ENCODE measurements around the gene TFPT. TPM values are rescaled to one million over a fixed set of nuclear protein-coding genes. Genes with fewer than 3 reads are reported as not detected.

Gene TFPT
- total RNA-seq, 2 donors from 2014 or later: 15.9 to 17.2 TPM

DNA sequence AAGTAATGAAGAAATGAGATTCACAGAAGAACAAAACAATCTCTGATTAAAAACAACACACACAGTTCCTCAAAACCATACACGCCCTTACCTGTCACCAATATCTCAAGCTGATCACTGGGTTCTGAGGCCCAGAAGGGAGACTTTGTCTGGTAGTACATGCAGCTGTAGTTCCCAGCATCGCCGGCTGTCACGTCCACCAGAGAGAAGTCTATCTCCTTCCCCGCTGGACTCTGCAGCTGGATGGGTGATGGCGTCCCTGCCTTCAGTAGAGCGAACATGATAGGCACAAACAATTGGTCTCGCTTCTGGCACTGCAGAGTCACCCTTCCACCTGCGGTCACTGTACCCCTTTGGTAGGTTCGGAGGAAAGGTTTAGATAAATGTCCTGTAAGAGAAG lies 41.6 kb downstream of the TFPT start:
- Histone ChIP-seq H3K27me3 (no peaks in the 10 kb centered on the region), H3K9ac (ENCODE audit: low read depth in 2 of 2, low read length in 2 of 2) (no peak overlapping the region), H3K27ac (no peak overlapping the region), H3K36me3 (no peaks in the 10 kb centered on the region), H3K4me3 (no peak overlapping the region), H3K9me3 (no peaks in the 10 kb centered on the region), H3K4me1 (no peaks in the 10 kb centered on the region)
- TF ChIP-seq, protein P1, sequence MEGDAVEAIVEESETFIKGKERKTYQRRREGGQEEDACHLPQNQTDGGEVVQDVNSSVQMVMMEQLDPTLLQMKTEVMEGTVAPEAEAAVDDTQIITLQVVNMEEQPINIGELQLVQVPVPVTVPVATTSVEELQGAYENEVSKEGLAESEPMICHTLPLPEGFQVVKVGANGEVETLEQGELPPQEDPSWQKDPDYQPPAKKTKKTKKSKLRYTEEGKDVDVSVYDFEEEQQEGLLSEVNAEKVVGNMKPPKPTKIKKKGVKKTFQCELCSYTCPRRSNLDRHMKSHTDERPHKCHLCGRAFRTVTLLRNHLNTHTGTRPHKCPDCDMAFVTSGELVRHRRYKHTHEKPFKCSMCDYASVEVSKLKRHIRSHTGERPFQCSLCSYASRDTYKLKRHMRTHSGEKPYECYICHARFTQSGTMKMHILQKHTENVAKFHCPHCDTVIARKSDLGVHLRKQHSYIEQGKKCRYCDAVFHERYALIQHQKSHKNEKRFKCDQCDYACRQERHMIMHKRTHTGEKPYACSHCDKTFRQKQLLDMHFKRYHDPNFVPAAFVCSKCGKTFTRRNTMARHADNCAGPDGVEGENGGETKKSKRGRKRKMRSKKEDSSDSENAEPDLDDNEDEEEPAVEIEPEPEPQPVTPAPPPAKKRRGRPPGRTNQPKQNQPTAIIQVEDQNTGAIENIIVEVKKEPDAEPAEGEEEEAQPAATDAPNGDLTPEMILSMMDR (IDR thresholded peaks at IDR 0.05): no peak
- intact Hi-C loops (cut with DNase I): no loop called here
- DNase-seq: no peak

DNA sequence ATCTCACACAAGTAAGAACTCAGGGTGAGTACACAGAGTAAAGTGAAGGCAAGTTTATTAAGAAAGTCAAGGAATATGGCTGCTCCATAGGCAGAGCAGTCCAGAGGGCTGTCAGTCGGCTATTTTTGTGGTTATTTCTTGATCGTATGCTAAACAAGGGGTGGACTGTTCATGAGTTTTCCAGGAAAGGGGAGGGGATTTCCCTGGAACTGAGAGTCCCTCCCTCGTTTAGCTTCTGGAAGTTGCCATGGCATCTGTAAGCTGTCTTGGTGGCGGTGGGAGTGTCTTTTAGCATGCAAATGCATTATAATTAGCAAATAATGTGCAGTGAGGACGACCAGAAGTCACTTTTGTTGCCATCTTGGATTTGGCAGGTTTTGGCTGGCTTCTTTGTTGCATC lies 46.0 kb downstream of the TFPT start:
- TF ChIP-seq, protein P1 (IDR thresholded peaks at IDR 0.05): no peak
- Histone ChIP-seq H3K4me1 (no peaks in the 10 kb centered on the region), H3K9me3 (no peaks in the 10 kb centered on the region), H3K36me3 (no peaks in the 10 kb centered on the region), H3K4me3 (no peak overlapping the region), H3K9ac (ENCODE audit: low read depth in 2 of 2, low read length in 2 of 2) (no peak overlapping the region), H3K27me3 (no peaks in the 10 kb centered on the region), H3K27ac (no peak overlapping the region)
- intact Hi-C loops (cut with DNase I): no loop called here
- DNase-seq: no peak

DNA sequence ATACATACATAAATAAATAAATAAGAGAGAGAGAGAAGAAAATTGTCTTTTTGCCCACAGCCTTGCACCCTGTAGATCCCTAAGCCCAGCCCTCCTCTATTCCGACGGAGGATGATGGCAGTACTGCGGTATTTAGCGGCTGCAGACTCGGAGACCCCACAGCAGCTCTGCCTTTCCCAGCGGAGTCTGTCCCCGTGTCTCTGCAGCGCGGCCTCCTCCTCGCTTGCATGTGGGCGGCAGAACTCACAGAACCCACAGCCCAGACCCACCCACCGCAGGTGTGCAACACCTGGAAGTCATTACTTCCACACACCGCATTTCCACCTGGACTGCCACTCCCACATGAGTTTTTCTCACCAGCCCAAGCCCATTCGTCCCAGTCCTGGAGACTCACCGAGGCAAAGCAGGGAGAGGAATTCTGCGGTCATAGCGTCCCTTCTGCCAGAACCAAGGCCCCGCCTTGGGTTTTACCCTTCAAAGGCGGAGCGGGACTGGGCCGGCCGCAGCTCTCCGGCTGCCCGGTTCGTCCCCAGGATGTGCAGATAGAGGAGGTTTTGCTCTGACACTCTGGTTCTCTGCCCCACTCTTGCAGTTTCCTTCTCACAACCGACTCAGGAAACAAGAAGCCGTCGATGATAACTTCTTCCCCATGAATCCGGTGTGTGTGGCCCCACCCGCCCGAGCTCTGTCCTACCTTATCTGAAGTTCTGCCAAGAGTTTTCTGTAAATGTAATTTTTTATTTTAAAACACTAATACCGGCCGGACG lies 51.9 kb downstream of the TFPT start, which contains the start of gene VSTM1:
TSS of gene VSTM1 (minus strand) at position 548 of the 767 bp plus-strand sequence. CDS start at position 428, 120 bp downstream.
- Histone ChIP-seq H3K36me3 (no peaks in the 10 kb centered on the region), H3K9me3 (no peaks in the 10 kb centered on the region), H3K27ac (no peak within 1 kb of the TSS), H3K4me3 (no peak within 1 kb of the TSS), H3K9ac (ENCODE audit: low read depth in 2 of 2, low read length in 2 of 2) (no peak within 1 kb of the TSS), H3K27me3 (no peaks in the 10 kb centered on the region), H3K4me1 (no peaks in the 10 kb centered on the region)
- TF ChIP-seq, protein P1 (IDR thresholded peaks at IDR 0.05): no peak
- intact Hi-C loops (cut with DNase I): no loop called here
- no peak for DNase-seq

DNA sequence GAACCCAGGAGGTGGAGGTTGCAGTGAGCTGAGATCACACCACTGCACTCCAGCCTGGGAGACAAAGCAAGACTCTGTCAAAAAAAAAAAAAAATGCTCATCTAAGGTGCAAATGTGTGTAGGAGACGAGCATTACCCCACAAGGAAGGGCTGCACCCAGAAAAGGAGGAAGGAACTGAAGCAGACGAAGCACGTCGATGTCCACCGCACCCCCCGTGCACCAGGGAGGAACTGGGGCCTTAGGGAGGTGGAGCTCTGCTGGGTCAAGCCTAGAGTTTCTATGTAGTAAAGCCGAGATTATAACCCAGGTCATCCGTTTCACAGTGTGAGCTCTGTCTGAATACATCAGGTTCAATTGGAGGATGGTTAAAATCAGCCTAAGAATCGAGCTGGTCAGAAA lies 52.8 kb downstream of the TFPT start:
- TF ChIP-seq, protein P1 (IDR thresholded peaks at IDR 0.05): no peak
- Histone ChIP-seq H3K4me3 (no peak overlapping the region), H3K4me1 (no peaks in the 10 kb centered on the region), H3K27me3 (no peaks in the 10 kb centered on the region), H3K9ac (ENCODE audit: low read depth in 2 of 2, low read length in 2 of 2) (no peak overlapping the region), H3K36me3 (no peaks in the 10 kb centered on the region), H3K27ac (no peak overlapping the region), H3K9me3 (no peaks in the 10 kb centered on the region)
- intact Hi-C loops (cut with DNase I): no loop called here
- no peak for DNase-seq

Other genes starting within 250 kb of the TFPT start
- 100 to 1,000 TPM in 1 of 2 donors, 10 to 100 TPM in 1; 80.5 to 110 TPM for gene MYADM, start 247.8 kb downstream of the TFPT start, total RNA-seq
- gene PRKCG, start 233.5 kb downstream of the TFPT start, total RNA-seq: under 1 TPM; 0.08 to 0.22 TPM
- under 1 TPM in 1 of 2 donors, not detected in 1; 0.16 TPM for gene CACNG7, start 206.4 kb downstream of the TFPT start, total RNA-seq
- under 1 TPM; 0.02 to 0.03 TPM for gene CACNG8, start 152.7 kb downstream of the TFPT start, total RNA-seq
- not detected for gene CACNG6, start 124.0 kb downstream of the TFPT start, total RNA-seq
- not detected for gene VSTM1, start 51.8 kb downstream of the TFPT start, total RNA-seq
- gene TARM1, start 34.3 kb downstream of the TFPT start, total RNA-seq: not detected
- 1 to 10 TPM in 1 of 2 donors, under 1 TPM in 1; 0.57 to 1.6 TPM for gene OSCAR, start 14.9 kb downstream of the TFPT start, total RNA-seq
- gene NDUFA3, start 12.8 kb downstream of the TFPT start, total RNA-seq: 100 to 1,000 TPM; 138 to 188 TPM
- 10 to 100 TPM; 39.5 to 65.6 TPM for gene PRPF31, start 97 bp upstream of the TFPT start, total RNA-seq
- gene CNOT3, start 22.1 kb upstream of the TFPT start, total RNA-seq: 10 to 100 TPM; 38.4 to 57.3 TPM
- 1 to 10 TPM; 6.2 to 8.1 TPM for gene LENG1, start 44.1 kb upstream of the TFPT start, total RNA-seq
- 100 to 1,000 TPM in 1 of 2 donors, 10 to 100 TPM in 1; 80.9 to 165 TPM for gene TMC4, start 57.5 kb upstream of the TFPT start, total RNA-seq
- gene MBOAT7, start 73.9 kb upstream of the TFPT start, total RNA-seq: 100 to 1,000 TPM; 122 to 142 TPM
- gene TSEN34, start 75.7 kb upstream of the TFPT start, total RNA-seq: 10 to 100 TPM; 47.9 to 52.7 TPM
- gene RPS9, start 85.2 kb upstream of the TFPT start, total RNA-seq: 1,000 to 10,000 TPM; 1,149 to 1,300 TPM
- 1 to 10 TPM in 1 of 2 donors, under 1 TPM in 1; 0.44 to 4.1 TPM for gene LILRB3, start 107.3 kb upstream of the TFPT start, total RNA-seq
- 1 to 10 TPM in 1 of 2 donors, under 1 TPM in 1; 0.54 to 2.3 TPM for gene LILRA6, start 127.1 kb upstream of the TFPT start, total RNA-seq
- 1 to 10 TPM; 2.2 to 8.6 TPM for gene LILRB5, start 141.6 kb upstream of the TFPT start, total RNA-seq
- 1 to 10 TPM; 1.3 to 5.3 TPM for gene LILRB2, start 165.5 kb upstream of the TFPT start, total RNA-seq
- gene LILRA5, start 197.5 kb upstream of the TFPT start, total RNA-seq: 1 to 10 TPM in 1 of 2 donors, under 1 TPM in 1; 0.42 to 2.7 TPM
- not detected for gene LILRA4, start 223.5 kb upstream of the TFPT start, total RNA-seq
- 1 to 10 TPM; 5.2 to 9.3 TPM for gene LAIR1, start 249.3 kb upstream of the TFPT start, total RNA-seq